Thyroid gland (tissue), 4 donors: ENCODE results near the gene MXD1. TPM values are rescaled to one million over a fixed set of nuclear protein-coding genes. Genes with fewer than 3 reads are reported as not detected.

Source experiments
- DNase-seq, 2 donors: peaks; one replicate each; pipeline ENCODE4 v3.0.0-alpha.2; 2019
- H3K27ac ChIP-seq, 3 donors: fragments of 200-600 bp; sonication (generic); 1 replicate in 2 of 3; 2 replicates in 1 of 3; pipeline ENCODE4 v1.5.1; 2016 to 2019; ENCODE audit warnings: mild to moderate bottlenecking in 1 of 3, moderate library complexity in 1 of 3
- H3K27me3 ChIP-seq: fragments of 200-600 bp; sonication (generic); one replicate; pipeline ENCODE4 v1.5.1; 2019
- H3K36me3 ChIP-seq, 2 donors: fragments of 200-600 bp; sonication (generic); one replicate each; pipeline ENCODE4 v1.5.1; 2016 to 2019
- H3K4me1 ChIP-seq, 2 donors: fragments of 200-600 bp; sonication (generic); one replicate each; pipeline ENCODE4 v1.5.1; 2017 to 2019
- H3K4me3 ChIP-seq, 3 donors: fragments of 200-600 bp; sonication (generic); replicated peaks in 1 of 3; 1 replicate in 2 of 3; 2 replicates in 1 of 3; pipeline ENCODE4 v1.5.1; 2016; ENCODE audit warnings: mild to moderate bottlenecking in 1 of 3
- H3K9me3 ChIP-seq: fragments of 200-600 bp; sonication (generic); one replicate; pipeline ENCODE4 v1.5.1; 2017
- POLR2A ChIP-seq, 2 donors: fragments of 450-650 bp; IDR thresholded peaks; one replicate each; pipeline ENCODE4 v1.6.1; 2017; ENCODE audit warnings: antibody characterized with exemption in 2 of 2, mild to moderate bottlenecking in 2 of 2, moderate library complexity in 1 of 2
- WGBS, 2 donors: methylation state at CpG; one replicate each; pipeline ENCODE4 v1.1.5; 2017; 5-methylcytosine and 5-hydroxymethylcytosine counted together
- intact Hi-C: fragments of 100-400 bp; cut with DNase I; formaldehyde crosslinking; loops from one replicate; pipeline ENCODE4 v1.15.1; 2023
- total RNA-seq, 4 donors: library from RNA; depleted of rRNA; stranded (reverse); fragments of >200 nt; gene quantifications; one replicate each; pipeline ENCODE4 v1.2.3, GENCODE V29; 2016
- TF ChIP-seq, protein P1 (sequence below), 6 experiments: fragments of 200-600 bp in 3 of 6; fragments of 450-650 bp in 3 of 6; sonication (generic) in 3 of 6; IDR thresholded peaks; one replicate each; pipeline ENCODE4 v1.5.1; 2016 to 2019; ENCODE audit warnings: antibody characterized with exemption in 6 of 6, mild to moderate bottlenecking in 2 of 6, inconsistent platforms in 1 of 6, moderate library complexity in 1 of 6

MXD1 gene
- total RNA-seq, 4 donors from 2014 or later: 11.3 to 17.9 (median 13.0) TPM

DNA sequence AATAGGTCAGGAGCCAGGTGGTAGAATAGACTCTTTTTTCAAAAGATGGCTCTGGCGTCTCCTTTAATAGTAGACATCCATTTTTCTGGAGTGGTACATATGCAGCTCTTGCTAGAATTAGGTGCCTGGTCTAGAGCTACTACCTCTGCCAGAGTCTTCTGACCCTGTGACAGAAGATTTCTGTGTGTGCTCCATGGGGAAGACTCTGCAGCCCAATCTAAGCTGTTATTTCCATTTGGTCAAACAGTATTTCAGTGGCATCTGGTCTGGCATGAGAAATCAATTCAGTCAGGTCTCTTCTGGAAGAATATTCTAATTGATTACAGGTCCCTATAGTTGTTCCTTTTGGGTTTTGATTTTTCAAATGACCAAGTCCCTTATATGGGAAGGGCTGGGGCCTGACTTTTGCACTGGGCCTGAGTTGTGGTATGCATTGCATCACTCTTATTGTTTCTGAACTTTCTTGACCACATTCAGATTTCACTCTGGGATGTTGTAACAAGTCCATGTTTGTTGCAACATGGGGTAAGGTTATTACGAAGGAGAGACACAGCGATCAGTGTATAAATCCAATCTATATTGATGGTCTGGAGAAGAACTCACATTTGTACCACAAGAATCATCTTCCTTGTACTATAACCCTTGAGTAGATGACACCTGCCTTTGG, 12.1 kb downstream of the MXD1 start:
- intact Hi-C loops: no loop called here

DNA sequence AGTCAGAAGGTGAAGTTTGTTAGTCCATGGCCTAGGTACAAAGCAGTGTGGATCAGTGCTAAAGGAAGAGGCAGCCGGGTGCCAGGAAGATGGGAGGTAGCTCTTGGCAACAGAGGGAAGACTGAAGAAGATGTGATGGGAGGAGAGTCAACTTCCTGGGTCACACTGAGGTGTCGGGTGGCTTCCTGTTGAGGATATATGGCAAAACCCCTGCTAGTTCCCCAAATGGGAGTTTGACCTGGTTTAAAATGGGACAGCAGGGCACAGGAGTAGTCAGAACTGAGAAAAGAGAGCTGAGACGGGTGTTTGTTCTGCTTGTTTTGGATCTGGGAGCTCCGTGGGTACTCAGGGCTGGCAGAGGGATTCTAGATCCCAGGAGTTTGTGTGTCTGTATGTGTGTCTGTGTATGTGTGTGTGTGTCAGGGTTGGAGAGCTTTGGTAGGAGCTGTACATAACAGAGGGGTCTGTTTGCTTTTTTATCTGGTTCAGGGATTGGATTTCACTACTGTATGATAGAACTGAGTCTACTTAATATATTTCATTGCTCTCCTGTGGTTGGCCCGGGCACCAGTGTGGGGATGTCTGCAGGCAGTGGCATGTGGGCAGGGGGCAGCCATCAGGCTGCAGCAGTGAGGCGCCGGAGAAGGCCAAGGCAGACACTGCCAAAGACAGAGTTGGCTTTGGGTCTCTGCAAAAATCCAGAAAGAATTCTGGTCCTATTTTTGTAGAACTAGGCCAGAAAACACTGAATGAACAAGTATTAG, 17.1 kb downstream of the MXD1 start:
- H3K27ac ChIP-seq: no peak overlapping the region
- intact Hi-C loops: loop anchor here (10.0 kb wide), 1 partner anchor 133 kb away; no protein-coding TSS in a partner anchor
- TF ChIP-seq, protein P1, sequence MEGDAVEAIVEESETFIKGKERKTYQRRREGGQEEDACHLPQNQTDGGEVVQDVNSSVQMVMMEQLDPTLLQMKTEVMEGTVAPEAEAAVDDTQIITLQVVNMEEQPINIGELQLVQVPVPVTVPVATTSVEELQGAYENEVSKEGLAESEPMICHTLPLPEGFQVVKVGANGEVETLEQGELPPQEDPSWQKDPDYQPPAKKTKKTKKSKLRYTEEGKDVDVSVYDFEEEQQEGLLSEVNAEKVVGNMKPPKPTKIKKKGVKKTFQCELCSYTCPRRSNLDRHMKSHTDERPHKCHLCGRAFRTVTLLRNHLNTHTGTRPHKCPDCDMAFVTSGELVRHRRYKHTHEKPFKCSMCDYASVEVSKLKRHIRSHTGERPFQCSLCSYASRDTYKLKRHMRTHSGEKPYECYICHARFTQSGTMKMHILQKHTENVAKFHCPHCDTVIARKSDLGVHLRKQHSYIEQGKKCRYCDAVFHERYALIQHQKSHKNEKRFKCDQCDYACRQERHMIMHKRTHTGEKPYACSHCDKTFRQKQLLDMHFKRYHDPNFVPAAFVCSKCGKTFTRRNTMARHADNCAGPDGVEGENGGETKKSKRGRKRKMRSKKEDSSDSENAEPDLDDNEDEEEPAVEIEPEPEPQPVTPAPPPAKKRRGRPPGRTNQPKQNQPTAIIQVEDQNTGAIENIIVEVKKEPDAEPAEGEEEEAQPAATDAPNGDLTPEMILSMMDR (IDR thresholded peaks at IDR 0.05): no peak
- no peak for TF ChIP-seq POLR2A (IDR thresholded peaks at IDR 0.05)
- H3K4me1 ChIP-seq: peaks cover 4 to 9% of the 10 kb centered on the region in 2 donors
- peaks cover 13 to 15% of the 10 kb centered on the region in 2 donors for H3K36me3 ChIP-seq
- H3K4me3 ChIP-seq: no peak overlapping the region
- no peak for DNase-seq
- no peaks in the 10 kb centered on the region for H3K27me3 ChIP-seq
- H3K9me3 ChIP-seq: no peaks in the 10 kb centered on the region
- WGBS, 2 donors: 90 to 91% methylated on average over 7 of the region's 7 CpGs

More for the DNA sequence above, 12.1 kb downstream of the MXD1 start:
- no peak overlapping the region for H3K27ac ChIP-seq
- DNase-seq: no peak
- 62 to 85% methylated on average over 3 of the region's 3 CpGs for WGBS, 2 donors
- peaks cover 9 to 12% of the 10 kb centered on the region in 2 donors for H3K36me3 ChIP-seq
- H3K27me3 ChIP-seq: no peaks in the 10 kb centered on the region
- TF ChIP-seq POLR2A (IDR thresholded peaks at IDR 0.05): no peak
- TF ChIP-seq, protein P1 (IDR thresholded peaks at IDR 0.05): no peak
- no peak overlapping the region for H3K4me3 ChIP-seq
- H3K9me3 ChIP-seq: no peaks in the 10 kb centered on the region
- H3K4me1 ChIP-seq: no peaks in the 10 kb centered on the region

- TF ChIP-seq, protein P1 (IDR thresholded peaks at IDR 0.05): no peak
- TF ChIP-seq POLR2A (IDR thresholded peaks at IDR 0.05): no peak
- Histone ChIP-seq H3K9me3 (no peaks in the 10 kb centered on the region), H3K27me3 (no peaks in the 10 kb centered on the region), H3K36me3 (peaks cover 15 to 18% of the 10 kb centered on the region in 2 donors), H3K27ac (no peak overlapping the region), H3K4me3 (no peak overlapping the region), H3K4me1 (peaks cover 4 to 9% of the 10 kb centered on the region in 2 donors)
- no peak for DNase-seq
- intact Hi-C loops: loop anchor here (10.0 kb wide), 1 partner anchor 132 kb away; no protein-coding TSS in a partner anchor
- WGBS, 2 donors: 76 to 86% methylated on average over 1 of the region's 1 CpG
Observed at GRCh38 chr2:69932596-69932922, 17.6 kb downstream of the MXD1 start.

- DNase-seq: no peak
- peaks cover 21 to 26% of the 10 kb centered on the region in 2 donors for H3K36me3 ChIP-seq
- no peak overlapping the region for H3K27ac ChIP-seq
- no peak overlapping the region for H3K4me3 ChIP-seq
- H3K4me1 ChIP-seq: peaks cover 4 to 9% of the 10 kb centered on the region in 2 donors
- TF ChIP-seq, protein P1 (IDR thresholded peaks at IDR 0.05): no peak
- no peak for TF ChIP-seq POLR2A (IDR thresholded peaks at IDR 0.05)
- intact Hi-C loops: loop anchor here (10.0 kb wide), 1 partner anchor 131 kb away; no protein-coding TSS in a partner anchor
- H3K9me3 ChIP-seq: no peaks in the 10 kb centered on the region
- no peaks in the 10 kb centered on the region for H3K27me3 ChIP-seq
Observed at GRCh38 chr2:69933254-69933828, 18.4 kb downstream of the MXD1 start.
